Pancreas (tissue), 10 donors: ENCODE data around the gene HOXA9. TPM values are rescaled to one million over a fixed set of nuclear protein-coding genes. Genes with fewer than 3 reads are reported as not detected.

Source experiments
- ATAC-seq, 4 donors: fragments of 200-7000 bp; cut with Tn5 transposase; one replicate each; pipeline versions ENCODE4 v1.8.0 to v1.9.1; 2020; ENCODE audit warnings: mild to moderate bottlenecking in 4 of 4, moderate library complexity in 4 of 4
- DNase-seq, 6 donors: peaks; one replicate each; pipeline ENCODE4 v3.0.0-alpha.2; 2020
- FAIRE-seq: peaks from 2 replicates; lab custom pipeline; 2012; peaks lifted over from hg19 to GRCh38; lab: Jason Lieb, UNC
- H3K27ac ChIP-seq, 4 donors: fragments of 200-600 bp; sonication (generic); 1 replicate in 3 of 4; 2 replicates in 1 of 4; pipeline versions ENCODE4 v1.5.0 to v1.8.0; 2020
- H3K27me3 ChIP-seq, 4 donors: fragments of 200-600 bp; one replicate each; pipeline ENCODE4 v1.8.0; 2021
- H3K36me3 ChIP-seq, 3 donors: fragments of 200-600 bp; sonication (generic) in 1 of 3; one replicate each; pipeline versions ENCODE4 v1.5.0 to v1.8.0; 2020 to 2021
- H3K4me1 ChIP-seq, 3 donors: fragments of 200-600 bp; one replicate each; pipeline ENCODE4 v1.8.0; 2021
- H3K4me3 ChIP-seq, 4 donors: fragments of 200-600 bp; sonication (generic) in 2 of 4; one replicate each; pipeline versions ENCODE4 v1.5.0 to v1.8.0; 2020 to 2021
- H3K9me3 ChIP-seq, 4 donors: fragments of 200-600 bp; one replicate each; pipeline ENCODE4 v1.8.0; 2021
- CTCF ChIP-seq, 4 donors: fragments of 200-600 bp; sonication (generic) in 3 of 4; IDR thresholded peaks; one replicate each; pipeline versions ENCODE4 v1.5.0 to v1.8.0; 2021; ENCODE audit warnings: antibody characterized with exemption in 4 of 4
- WGBS, 2 donors: extraction: QIAGEN DNeasy Blood & Tissue Kit; methylation state at CpG; one replicate each; pipeline ENCODE4 v1.1.7; 2013; 5-methylcytosine and 5-hydroxymethylcytosine counted together
- intact Hi-C, 3 donors: fragments of 100-400 bp; cut with DNase I; formaldehyde crosslinking; loops; one replicate each; pipeline versions ENCODE4 v1.11.1 to v1.14.2; 2022
- polyA plus RNA-seq, 2 donors: library from polyadenylated mRNA; stranded (reverse); fragments of 200-250 nt; gene quantifications; one replicate each; pipeline ENCODE4 v1.2.3, GENCODE V29; 2013
- total RNA-seq, 6 donors: library from RNA; stranded (reverse); fragmentation: NEBNext Ultra II Directional in 4 of 6; extraction: Animal tissue kit (Norgen Biotek cat#: 25700) in 4 of 6; gene quantifications; one replicate each; pipeline versions ENCODE4 v1.2.1 to v1.2.4, GENCODE V29; 2021 to 2023
- donor health status: healthy with polysubstance abuse.
- donor health status: DM: no; HTN: no; CAD: no; lungs with moderate emphysema.
- donor health status: DM: no; HTN: no; CAD: no.
- donor health status: control.
- donor health status: control.
- donor health status: Bipolar disorder and iron deficiency.
- donor health status: DM: yes; HTN: yes; CAD: no.
- donor health status: DM: no; HTN: no; CAD: no.
- donor health status: DM: no; HTN: no; CAD: no.
- donor health status: DM: yes; HTN: yes; CAD: no.

The HOXA9 gene
- total and polyA plus RNA-seq, 8 donors, result 0.09 to 0.13 TPM; not detected in 6

GRCh38 chr7:27191161-27191731 is 25.9 kb upstream of the HOXA9 start:
- intact Hi-C loops, result loop anchor here in 2 of 3 donors (10.0 kb wide), 2 partner anchors 734 to 834 kb away; no protein-coding TSS in a partner anchor
- no peak overlapping the region for H3K27ac ChIP-seq
- peak in 1 of 6 donors; percentile 39 for DNase-seq
- ATAC-seq, result no peak
- H3K36me3 ChIP-seq, result no peaks in the 10 kb centered on the region
- no peak for TF ChIP-seq CTCF (IDR thresholded peaks at IDR 0.05)
- no peak for FAIRE-seq
- peaks cover 4 to 90% (median 33%) of the 10 kb centered on the region in 4 donors for H3K27me3 ChIP-seq
- H3K4me1 ChIP-seq, result peaks cover 0 to 14% (median 0%) of the 10 kb centered on the region in 3 donors
- no peaks in the 10 kb centered on the region for H3K9me3 ChIP-seq
- WGBS, 2 donors, result 26 to 36% methylated on average over 15 of the region's 15 CpGs
- no peak overlapping the region for H3K4me3 ChIP-seq

- Histone ChIP-seq H3K36me3 (no peaks in the 10 kb centered on the region), H3K4me3 (no peak overlapping the region), H3K4me1 (peaks cover 0 to 14% (median 0%) of the 10 kb centered on the region in 3 donors), H3K9me3 (no peaks in the 10 kb centered on the region), H3K27ac (no peak overlapping the region), H3K27me3 (peaks cover 4 to 90% (median 31%) of the 10 kb centered on the region in 4 donors)
- no peak for FAIRE-seq
- intact Hi-C loops, result loop anchor here in 2 of 3 donors (10.0 kb wide), 2 partner anchors 735 to 835 kb away; no protein-coding TSS in a partner anchor
- WGBS, 2 donors, result 26 to 31% methylated on average over 7 of the region's 7 CpGs
- peak in 1 of 6 donors; percentile 13 for DNase-seq
- ATAC-seq, result no peak
- TF ChIP-seq CTCF (IDR thresholded peaks at IDR 0.05), result no peak
Observed at GRCh38 chr7:27189997-27190748, 24.8 kb upstream of the HOXA9 start.

- H3K27ac ChIP-seq, result no peak overlapping the region
- no peaks in the 10 kb centered on the region for H3K9me3 ChIP-seq
- peaks cover 4 to 90% (median 30%) of the 10 kb centered on the region in 4 donors for H3K27me3 ChIP-seq
- WGBS, 2 donors, result 11 to 12% methylated on average over 15 to 22 of the region's 22 CpGs
- H3K4me3 ChIP-seq, result peak overlapping the region in 1 of 4 donors; percentile 9
- DNase-seq, result peak in 2 of 6 donors; percentile 5 to 54
- intact Hi-C loops, result no loop called here
- TF ChIP-seq CTCF (IDR thresholded peaks at IDR 0.05), result no peak
- no peaks in the 10 kb centered on the region for H3K36me3 ChIP-seq
- ATAC-seq, result no peak
- no peak for FAIRE-seq
- H3K4me1 ChIP-seq, result peaks cover 0 to 17% (median 0%) of the 10 kb centered on the region in 3 donors
Observed at GRCh38 chr7:27189295-27189996, 24.1 kb upstream of the HOXA9 start.

GRCh38 chr7:27188386-27189294 is 23.3 kb upstream of the HOXA9 start:
- H3K36me3 ChIP-seq, result no peaks in the 10 kb centered on the region
- ATAC-seq (peak in 1 of 4 donors; percentile 22), DNase-seq (peak in 2 of 6 donors; percentile 13 to 60), FAIRE-seq (no peak)
- no peaks in the 10 kb centered on the region for H3K9me3 ChIP-seq
- WGBS, 2 donors, result 7 to 9% methylated on average over 47 to 49 of the region's 49 CpGs
- H3K4me3 ChIP-seq, result peak overlapping the region in 1 of 4 donors; percentile 9
- intact Hi-C loops, result no loop called here
- H3K27me3 ChIP-seq, result peaks cover 0 to 88% (median 25%) of the 10 kb centered on the region in 4 donors
- peaks cover 0 to 17% (median 0%) of the 10 kb centered on the region in 3 donors for H3K4me1 ChIP-seq
- H3K27ac ChIP-seq, result no peak overlapping the region
- no peak for TF ChIP-seq CTCF (IDR thresholded peaks at IDR 0.05)
